Measurements from ENCODE around the gene FCGR1A.
"Not testable (repeated sequence)": the region's sequence is repeated elsewhere in the genome, so short reads cannot be mapped to it uniquely, and the experiment has no call there.

- TF ChIP-seq CTCF (IDR thresholded peaks at IDR 0.05); EZH2 (IDR thresholded peaks at IDR 0.05; ENCODE audit: borderline replicate concordance, insufficient read depth, low read depth, low read length, poor library complexity, severe bottlenecking): not testable (repeated sequence)
Measured at GRCh38 chr1:149841149-149841548, 58.7 kb downstream of the FCGR1A start.

All from B cell (primary cell).